ENCODE data around the gene RHCE.

DNA sequence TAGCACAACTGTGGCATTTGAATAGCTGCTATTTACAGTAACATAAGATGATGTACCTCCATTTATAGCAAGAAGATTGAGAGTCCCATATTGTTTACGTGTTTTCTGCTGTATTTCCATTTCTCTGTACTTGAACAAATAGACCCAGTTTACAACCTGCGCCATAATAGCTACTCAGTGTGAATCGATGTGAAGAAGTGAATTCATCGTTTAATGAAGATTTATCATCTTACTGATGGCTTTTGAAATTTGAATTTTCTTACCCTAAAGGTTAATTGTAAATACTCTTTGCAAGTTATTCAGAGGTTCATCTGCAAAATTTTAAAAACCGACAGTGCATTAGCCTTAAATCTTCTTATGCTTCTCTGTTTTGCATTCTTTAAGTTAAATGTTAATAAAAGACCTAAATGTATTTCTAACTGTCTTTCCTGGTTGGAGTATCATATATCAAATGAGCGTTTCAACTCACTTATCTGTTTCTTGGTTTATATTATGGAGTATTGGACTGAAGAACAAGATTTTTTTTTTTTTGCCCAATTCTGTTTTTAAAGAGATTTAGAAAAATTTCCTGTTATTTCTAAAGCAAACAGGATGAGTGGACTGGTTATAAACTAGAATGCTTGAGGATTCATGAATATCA, 12.2 kb upstream of the RHCE start:
- TF ChIP-seq POLR2A (IDR thresholded peaks at IDR 0.05) (no peak), CTCF (IDR thresholded peaks at IDR 0.05) (no peak)

All from right lobe of liver (tissue), 4 donors.